ENCODE results near the gene CCBE1.
"Not testable (repeated sequence)": the region's sequence is repeated elsewhere in the genome, so short reads cannot be mapped to it uniquely, and the experiment has no call there.

Gene CCBE1

GRCh38 chr18:59675346-59675745 is 21.9 kb downstream of the CCBE1 start:
- no peak for DNase-seq

GRCh38 chr18:59674903-59675270 is 22.3 kb downstream of the CCBE1 start:
- no peak for DNase-seq

- no peak for DNase-seq
These were observed 22.9 kb downstream of the CCBE1 start for GRCh38 chr18:59674186-59674902.

GRCh38 chr18:59672235-59672711 is 24.9 kb downstream of the CCBE1 start:
- no peak for DNase-seq

GRCh38 chr18:59671551-59671950 is 25.7 kb downstream of the CCBE1 start:
- DNase-seq = no peak

- no peak for DNase-seq
These were observed 27.2 kb downstream of the CCBE1 start for GRCh38 chr18:59669872-59670657.

GRCh38 chr18:59667488-59667887 is 29.7 kb downstream of the CCBE1 start:
- DNase-seq = no peak

GRCh38 chr18:59666007-59666402 is 31.2 kb downstream of the CCBE1 start:
- not testable (repeated sequence) for DNase-seq

GRCh38 chr18:59665057-59666006 is 31.9 kb downstream of the CCBE1 start:
- no peak for DNase-seq

- DNase-seq = no peak
These were observed 32.9 kb downstream of the CCBE1 start for GRCh38 chr18:59664329-59664728.

GRCh38 chr18:59663096-59663495 is 34.1 kb downstream of the CCBE1 start:
- no peak for DNase-seq

- no peak for DNase-seq
These were observed 35.1 kb downstream of the CCBE1 start for GRCh38 chr18:59661891-59662701.

GRCh38 chr18:59660786-59661743 is 36.2 kb downstream of the CCBE1 start:
- no peak for DNase-seq

GRCh38 chr18:59660366-59660765 is 36.9 kb downstream of the CCBE1 start:
- no peak for DNase-seq

- DNase-seq = no peak
These were observed 37.6 kb downstream of the CCBE1 start for GRCh38 chr18:59659508-59660170.

GRCh38 chr18:59658941-59659340 is 38.3 kb downstream of the CCBE1 start:
- no peak for DNase-seq

- DNase-seq = no peak
These were observed 40.2 kb downstream of the CCBE1 start for GRCh38 chr18:59657012-59657411.

- no peak for DNase-seq
These were observed 40.8 kb downstream of the CCBE1 start for GRCh38 chr18:59656373-59656887.

GRCh38 chr18:59655676-59656075 is 41.5 kb downstream of the CCBE1 start:
- no peak for DNase-seq

GRCh38 chr18:59651071-59651470 is 46.2 kb downstream of the CCBE1 start:
- DNase-seq = no peak
